Suppressor macrophage (primary cell): ENCODE results near the gene CDH13.

Source experiments
- DNase-seq, 4 experiments: peaks; one replicate each; pipeline ENCODE4 v3.0.0-alpha.2; 2020 to 2022

The CDH13 gene

GRCh38 chr16:83791916-83792315, 1165.1 kb downstream of the CDH13 start:
- no peak for DNase-seq

GRCh38 chr16:83792391-83792790, 1165.6 kb downstream of the CDH13 start:
- DNase-seq = no peak

DNA sequence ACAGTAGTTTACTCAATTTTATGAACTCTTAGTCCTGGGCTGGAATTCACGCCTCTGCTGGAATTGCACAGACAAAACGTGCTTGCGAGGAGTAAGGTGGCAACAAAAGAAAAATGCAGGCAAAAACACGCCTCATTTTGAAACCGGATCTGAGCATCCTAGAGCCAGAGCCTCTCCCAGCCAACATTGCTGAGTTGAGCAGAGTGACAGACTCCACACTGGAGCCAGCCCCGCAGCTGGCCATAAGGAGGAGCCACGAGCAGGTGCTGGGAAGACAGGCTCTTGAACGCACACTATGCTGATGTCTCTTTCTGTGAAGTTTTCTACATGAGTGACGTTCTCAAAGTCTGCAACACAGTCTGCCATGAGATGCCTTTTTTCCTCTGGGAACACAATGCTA, 1166.4 kb downstream of the CDH13 start:
- no peak for DNase-seq

- DNase-seq = no peak
Measured at GRCh38 chr16:83794860-83795554, 1168.2 kb downstream of the CDH13 start.

GRCh38 chr16:83797013-83797412, 1170.2 kb downstream of the CDH13 start:
- no peak for DNase-seq

- no peak for DNase-seq
Measured at GRCh38 chr16:83799336-83799735, 1172.6 kb downstream of the CDH13 start.

GRCh38 chr16:83802135-83802534, 1175.4 kb downstream of the CDH13 start:
- DNase-seq = peak in 1 of 4 experiments; percentile 23

- peak in 2 of 4 experiments; percentile 22 to 35 for DNase-seq
Measured at GRCh38 chr16:83802554-83803205, 1175.9 kb downstream of the CDH13 start.

GRCh38 chr16:83803811-83804210, 1177.0 kb downstream of the CDH13 start:
- DNase-seq = no peak

DNA sequence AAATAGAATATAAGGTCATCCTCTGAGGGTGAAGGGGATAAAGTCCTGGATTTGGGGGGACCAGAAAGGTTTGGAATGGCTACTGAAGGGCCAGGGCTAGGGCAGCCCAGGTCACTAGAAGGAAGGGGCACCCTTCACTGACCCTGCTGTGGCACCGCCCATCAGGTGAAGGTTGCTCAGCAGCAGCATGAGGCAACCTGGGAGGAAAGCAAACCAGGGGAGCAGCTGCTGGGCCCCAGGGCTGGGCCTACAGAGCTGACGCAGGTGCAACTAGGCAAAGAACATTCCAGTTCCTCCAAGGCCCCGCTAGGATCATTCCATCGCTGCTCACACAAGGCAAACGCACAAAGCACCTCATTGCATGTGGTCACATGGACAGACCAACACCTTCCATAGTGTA, 1177.6 kb downstream of the CDH13 start:
- DNase-seq = no peak

GRCh38 chr16:83806036-83806435, 1179.3 kb downstream of the CDH13 start:
- peak; percentile 56 to 90 (median 74) for DNase-seq

DNA sequence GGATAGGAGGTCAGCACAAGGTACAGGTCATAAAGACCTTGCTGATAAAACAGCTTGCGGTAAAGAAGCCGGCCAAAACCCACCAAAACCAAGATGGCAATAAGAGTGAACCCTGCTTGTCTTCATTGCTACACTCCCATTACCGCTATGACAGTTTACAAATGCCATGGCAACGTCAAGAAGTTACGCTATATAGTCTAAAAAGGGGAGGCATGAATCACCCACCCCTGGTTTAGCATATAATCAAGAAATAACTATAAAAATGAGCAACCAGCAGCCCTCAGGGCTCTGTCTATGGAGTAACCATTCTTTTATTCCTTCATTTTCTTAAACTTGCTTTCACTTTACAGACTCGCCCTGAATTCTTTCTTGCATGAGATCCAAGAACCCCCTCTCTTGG, 1180.0 kb downstream of the CDH13 start:
- peak in 1 of 4 experiments; percentile 38 for DNase-seq

DNA sequence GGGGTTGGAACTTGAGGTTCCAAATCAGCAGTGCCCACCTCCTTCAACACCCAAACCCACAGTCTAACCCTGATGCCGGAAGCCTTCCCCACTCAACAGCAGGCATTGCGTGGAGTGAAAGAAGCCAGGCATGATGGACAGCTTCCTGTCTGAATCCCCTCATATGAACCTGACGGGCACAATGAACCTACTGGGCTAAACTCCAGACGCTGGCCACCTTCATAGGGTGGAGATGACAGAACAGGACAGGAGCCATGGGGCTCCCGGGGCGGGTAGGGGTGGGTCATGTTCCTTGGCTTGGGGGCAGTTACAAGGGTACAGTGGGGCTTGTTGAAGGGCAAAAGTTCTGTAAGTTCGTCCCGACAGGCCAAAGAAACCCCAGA, 1180.5 kb downstream of the CDH13 start:
- no peak for DNase-seq

DNA sequence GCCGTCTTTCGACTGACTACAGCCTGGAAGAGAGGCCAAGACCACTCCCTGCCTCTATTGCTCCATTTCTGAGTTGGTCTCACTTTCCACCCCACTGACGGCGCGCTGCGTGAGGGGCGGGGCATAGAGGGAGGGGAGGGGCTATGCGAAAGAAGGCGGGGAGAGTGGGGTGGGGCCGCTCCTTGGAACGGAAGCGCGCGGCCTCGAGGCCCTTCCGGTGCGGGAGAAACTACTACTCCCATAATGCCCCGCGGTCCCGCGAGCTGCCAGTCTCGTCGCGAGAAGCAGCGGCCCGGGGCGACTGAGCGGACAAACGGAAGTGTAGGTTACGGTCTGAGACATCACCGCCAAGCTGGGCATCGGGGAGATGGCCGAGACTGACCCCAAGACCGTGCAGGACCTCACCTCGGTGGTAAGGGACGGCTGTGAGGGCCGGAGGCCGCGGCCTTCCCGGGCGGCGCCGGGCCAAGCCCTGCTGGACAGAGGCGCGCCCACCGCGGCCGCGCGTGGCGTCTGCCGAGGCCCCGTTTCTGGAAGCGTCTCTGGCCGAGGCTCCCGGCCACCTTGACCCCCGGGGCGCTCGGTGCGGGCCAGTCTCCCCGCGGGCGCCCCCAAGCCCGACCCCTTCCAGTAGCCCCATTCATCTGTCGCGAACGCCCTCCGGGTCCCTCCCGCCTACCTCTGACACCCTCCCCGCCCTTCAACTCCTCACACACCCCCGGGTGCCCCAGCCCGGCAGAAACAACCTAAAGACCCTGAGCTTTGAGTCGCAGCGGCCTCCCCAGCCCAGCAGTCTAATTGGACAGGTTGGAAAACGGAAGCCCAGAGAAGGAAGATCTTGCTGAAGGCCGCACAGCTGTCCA, 1181.2 kb downstream of the CDH13 start, which contains the start of gene HSBP1:
TSS of gene HSBP1 (plus strand) at position 269 of the 863 bp plus-strand sequence. CDS start at position 368, 99 bp downstream.
- DNase-seq = peak; percentile 95 to 98 (median 97)

- DNase-seq = no peak
Measured at GRCh38 chr16:83808573-83809014, 1181.8 kb downstream of the CDH13 start.

DNA sequence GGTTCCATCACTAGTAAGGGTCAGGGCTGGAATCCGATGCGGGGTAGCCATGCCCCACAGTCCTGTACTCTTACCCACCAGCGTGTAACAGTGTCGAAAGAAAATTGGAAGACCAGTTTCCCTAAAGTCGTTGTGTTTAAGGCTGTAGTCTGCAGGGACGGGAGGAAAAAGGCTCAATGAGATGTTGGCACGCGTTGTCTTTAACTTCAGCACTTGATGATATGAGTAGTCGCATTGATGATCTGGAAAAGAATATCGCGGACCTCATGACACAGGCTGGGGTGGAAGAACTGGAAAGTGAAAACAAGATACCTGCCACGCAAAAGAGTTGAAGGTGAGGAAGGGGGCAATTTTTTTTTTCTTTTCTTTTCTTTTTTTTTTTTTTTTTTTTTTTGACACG, 1182.3 kb downstream of the CDH13 start:
- no peak for DNase-seq

DNA sequence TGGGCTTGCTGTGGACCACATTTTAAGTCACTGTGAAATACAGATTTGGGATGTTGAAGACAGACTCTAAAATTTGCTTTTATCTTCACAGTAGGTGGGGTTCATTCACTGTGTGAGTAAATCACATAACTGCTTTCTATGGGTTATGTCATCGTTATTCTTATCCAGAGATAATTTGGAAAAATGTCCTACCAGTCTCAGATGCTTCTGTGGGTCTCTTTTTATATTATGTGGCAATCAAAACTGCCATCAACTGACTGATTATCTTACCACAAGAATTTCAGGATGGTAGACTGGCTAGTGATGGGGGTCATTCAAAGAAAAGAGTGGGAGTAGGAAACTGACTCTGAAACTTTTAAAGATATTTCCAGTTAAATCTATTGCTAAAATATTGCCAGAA, 1184.1 kb downstream of the CDH13 start:
- DNase-seq = no peak

DNA sequence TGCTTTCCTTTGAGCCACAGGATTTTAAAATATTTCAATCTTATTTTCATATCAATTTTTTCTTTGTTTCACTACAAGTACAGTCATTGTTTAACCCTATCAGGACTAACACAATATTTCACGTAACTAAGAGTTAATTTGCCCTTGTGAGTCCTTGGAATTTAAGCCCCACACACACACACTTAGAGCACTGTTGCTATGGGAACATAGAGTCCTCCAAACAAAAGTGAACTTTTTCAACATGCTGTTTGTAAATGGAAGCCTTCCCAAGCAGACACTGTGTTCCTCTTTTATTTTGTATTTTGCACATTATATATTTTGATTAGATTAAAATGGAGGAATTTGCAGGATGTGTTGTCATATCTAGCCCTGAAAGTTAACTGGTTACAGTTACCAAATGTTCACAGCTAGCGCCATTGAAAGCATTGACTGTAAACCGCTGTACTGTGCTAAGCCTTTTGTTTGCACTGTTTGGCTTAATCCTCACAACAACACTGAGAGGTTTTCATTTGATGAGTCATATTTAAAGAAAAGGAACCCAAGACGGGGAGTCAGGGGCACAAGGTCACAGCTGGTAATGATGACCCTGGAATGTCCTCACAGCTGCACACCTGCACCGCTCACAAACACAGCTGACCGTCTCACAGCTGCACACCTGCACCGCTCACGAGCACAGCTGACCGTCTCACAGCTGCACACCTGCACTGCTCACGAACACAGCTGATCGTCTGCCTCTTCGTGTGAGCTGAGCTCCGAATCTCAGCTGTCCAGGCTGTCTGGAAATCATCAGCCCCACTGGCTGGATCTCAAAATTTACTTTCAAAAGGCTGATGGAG, 1187.3 kb downstream of the CDH13 start:
- peak in 3 of 4 experiments; percentile 14 to 57 (median 56) for DNase-seq

GRCh38 chr16:83814659-83814985, 1187.9 kb downstream of the CDH13 start:
- no peak for DNase-seq

DNA sequence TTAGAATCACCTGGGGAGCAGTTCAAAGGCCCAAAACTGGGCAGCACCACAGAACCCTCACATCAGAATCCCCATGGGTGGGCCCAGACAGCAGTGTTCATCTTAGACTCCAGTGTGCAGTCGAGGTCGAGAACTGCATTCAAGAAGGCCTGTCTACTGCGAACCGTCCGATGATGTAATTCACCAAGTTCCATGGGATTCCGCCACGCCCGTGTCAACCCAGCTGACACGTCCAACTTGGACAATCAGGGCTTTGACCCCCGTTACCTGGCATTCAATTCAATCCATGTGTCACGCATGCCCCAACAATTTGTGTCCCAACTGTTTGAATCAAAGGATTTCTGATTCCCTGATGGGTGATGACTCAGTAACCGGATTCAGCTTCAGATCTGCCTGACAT, 1190.3 kb downstream of the CDH13 start:
- DNase-seq = no peak

DNA sequence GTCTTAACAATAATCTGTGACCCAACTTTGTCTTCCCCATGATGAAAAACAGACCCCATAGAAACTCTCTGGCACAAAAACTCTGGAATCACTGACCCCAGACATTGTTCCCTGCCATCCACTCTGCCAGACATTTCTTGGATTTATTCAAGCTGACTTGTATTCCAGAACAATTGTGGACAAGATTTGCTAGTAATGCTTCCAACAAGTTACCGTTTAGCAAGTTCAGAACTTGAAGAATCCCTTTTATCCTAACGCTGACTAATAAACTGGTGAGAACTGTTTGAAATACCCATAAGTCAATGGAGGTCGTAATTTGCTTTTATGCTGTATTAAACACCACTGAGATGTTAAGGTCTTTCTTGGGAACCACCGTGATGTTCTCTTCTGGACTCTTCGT, 1191.5 kb downstream of the CDH13 start:
- no peak for DNase-seq

DNA sequence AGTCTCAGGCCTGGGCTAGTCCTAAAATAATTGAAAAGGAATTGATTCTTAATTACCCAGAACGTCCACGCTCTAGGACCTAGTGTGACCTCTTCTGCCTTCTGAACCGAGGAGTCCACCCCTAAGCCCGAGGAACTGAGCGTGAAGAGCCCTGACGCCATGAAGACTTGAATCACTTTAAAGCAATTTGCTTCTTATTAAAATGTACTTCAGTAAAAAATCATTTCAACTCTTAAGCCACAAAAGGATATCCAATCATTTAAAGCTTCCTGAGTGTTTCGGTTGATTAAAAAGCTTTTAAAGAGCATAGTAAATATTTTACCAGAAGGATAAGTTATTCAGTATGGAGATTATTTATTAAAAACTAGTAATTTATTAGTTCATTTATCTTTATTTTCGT, 1192.6 kb downstream of the CDH13 start:
- no peak for DNase-seq
